ENCODE data around the gene A1CF.

DNA sequence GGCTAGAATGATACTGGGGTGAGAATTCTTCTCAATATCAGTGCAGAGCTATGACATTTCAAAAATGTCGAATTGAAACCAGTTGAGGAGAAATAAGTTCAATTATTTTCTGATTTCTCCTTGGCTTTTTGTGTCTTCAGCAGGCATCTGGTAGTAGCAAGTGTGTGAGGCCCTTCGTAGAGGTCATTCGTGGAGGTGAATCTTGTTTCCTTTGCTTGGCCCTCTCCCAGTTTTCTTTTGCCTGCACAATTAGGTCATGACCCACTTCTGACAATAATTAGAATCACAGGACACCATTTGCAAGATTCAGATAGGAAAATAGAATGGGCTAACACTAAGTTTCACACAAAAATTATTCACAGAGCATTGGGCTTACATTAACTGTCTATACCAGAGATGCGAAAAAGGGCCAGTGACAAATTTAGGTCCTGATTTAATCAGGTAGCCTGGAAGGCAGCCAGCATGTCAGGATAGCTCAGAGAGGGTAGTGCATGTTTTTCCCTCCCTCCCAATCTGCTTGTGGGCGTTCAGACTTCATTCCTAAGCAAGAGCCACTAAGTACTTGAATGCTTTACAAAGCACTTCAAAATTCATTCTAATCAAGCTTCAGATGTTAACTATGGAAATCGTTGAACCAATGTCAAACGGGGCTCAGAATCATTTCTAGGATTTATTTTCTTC lies 24.0 kb upstream of the A1CF start:
- no peak for TF ChIP-seq EZH2phosphoT487 (IDR thresholded peaks at IDR 0.05; ENCODE audit: borderline replicate concordance, low read length)
- TF ChIP-seq, protein P1, sequence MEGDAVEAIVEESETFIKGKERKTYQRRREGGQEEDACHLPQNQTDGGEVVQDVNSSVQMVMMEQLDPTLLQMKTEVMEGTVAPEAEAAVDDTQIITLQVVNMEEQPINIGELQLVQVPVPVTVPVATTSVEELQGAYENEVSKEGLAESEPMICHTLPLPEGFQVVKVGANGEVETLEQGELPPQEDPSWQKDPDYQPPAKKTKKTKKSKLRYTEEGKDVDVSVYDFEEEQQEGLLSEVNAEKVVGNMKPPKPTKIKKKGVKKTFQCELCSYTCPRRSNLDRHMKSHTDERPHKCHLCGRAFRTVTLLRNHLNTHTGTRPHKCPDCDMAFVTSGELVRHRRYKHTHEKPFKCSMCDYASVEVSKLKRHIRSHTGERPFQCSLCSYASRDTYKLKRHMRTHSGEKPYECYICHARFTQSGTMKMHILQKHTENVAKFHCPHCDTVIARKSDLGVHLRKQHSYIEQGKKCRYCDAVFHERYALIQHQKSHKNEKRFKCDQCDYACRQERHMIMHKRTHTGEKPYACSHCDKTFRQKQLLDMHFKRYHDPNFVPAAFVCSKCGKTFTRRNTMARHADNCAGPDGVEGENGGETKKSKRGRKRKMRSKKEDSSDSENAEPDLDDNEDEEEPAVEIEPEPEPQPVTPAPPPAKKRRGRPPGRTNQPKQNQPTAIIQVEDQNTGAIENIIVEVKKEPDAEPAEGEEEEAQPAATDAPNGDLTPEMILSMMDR (IDR thresholded peaks at IDR 0.05; ENCODE audit: low read depth, low read length, poor library complexity, severe bottlenecking), result no peak

All from DOHH2 (cell line).